GM18909 (cell line): ENCODE measurements around the gene NR2F6.

Source experiments
- ATAC-seq: cut with Tn5 transposase; IDR thresholded peaks from one replicate; pipeline ENCODE4 v1.9.1; 2021; ENCODE audit warnings: mild to moderate bottlenecking; ENCODE audit not compliant: unreplicated experiment, poor library complexity

NR2F6 gene

GRCh38 chr19:17185590-17185989 is 60.1 kb downstream of the NR2F6 start:
- ATAC-seq = no peak

DNA sequence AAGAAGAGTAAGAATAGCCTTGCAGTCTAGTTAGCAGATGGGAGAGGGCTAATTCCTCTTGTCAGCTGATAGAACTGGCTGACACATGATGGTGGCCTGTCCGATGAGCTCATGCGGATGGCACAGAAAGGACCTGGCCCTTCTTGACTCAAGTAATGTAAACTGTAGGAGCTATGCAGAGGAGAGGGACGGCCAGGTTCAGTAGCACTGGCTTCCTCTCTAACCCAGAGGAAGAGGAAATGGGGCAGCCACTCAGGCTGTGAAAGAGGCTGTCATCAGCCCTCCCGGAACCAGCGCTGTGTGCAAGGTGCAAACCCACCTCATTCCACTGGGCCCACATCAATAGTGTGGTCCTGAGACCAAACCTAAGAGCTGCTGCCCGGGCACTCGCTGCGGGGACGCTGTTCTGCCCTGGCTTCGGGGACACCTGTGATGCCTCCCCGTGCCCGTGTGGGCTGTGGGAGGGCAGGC is 61.3 kb downstream of the NR2F6 start:
- peak; percentile 21 for ATAC-seq

DNA sequence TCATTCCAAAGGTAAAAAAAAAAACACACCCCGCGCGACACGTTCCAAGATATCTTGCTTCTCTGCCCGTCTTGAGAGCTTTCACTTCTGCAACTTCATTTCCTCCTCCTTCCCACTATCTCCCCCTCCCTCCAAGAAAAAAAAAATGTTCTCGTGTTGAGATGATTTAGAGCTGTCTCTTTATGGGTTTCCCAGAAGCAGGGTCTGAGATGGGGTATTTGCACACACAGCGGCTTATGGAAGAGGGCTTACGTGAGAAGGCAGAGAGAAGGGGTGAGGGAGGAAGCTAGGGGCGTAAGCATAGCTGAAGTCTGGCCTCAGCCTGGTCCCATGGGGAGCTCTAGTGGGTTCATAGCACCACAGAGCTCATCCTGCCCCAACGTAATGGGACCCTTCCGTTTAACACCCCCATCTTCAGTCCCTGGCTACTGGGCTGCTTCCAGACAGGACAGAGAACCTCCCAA is 61.8 kb downstream of the NR2F6 start:
- peak; percentile 48 for ATAC-seq

DNA sequence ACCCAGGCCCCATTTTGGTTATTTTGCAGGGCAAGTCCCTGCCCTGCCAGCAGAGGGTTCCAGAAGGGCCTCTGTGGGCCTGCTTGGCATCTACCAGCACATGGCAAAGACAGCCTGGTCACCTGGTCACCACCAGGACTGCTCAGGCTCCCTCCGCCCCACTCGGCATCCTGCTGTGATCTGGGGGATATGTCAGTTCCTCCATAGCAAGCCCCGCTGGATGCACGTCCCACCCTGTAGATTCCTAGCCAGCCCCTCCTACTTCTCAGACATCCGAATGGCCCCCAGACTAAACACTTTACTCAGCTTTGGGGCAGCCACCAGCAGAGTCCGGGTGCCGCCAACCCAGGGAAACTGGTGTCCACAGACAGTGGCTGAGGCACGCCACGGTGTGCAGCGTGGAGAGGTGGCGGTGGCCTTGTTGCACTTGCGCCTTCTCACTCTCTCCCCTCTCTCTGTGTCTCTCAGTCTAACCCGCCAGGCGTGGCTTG is 62.4 kb downstream of the NR2F6 start:
- ATAC-seq = peak; percentile 26
